T follicular helper cell (primary cell): ENCODE results near the gene FKBP5.
"Not testable (repeated sequence)": the region's sequence is repeated elsewhere in the genome, so short reads cannot be mapped to it uniquely, and the experiment has no call there.

Experiments used
- DNase-seq: peaks from one replicate; pipeline ENCODE4 v3.0.0-alpha.2; 2020; ENCODE audit warnings: low read depth
- total RNA-seq, 2 experiments: gene quantifications; one replicate each; lab custom pipeline; 2026; lab: John Stamatoyannopoulos, UW

FKBP5 gene
- 85.7 to 174 reads per million in 2 experiments for total RNA-seq

DNA sequence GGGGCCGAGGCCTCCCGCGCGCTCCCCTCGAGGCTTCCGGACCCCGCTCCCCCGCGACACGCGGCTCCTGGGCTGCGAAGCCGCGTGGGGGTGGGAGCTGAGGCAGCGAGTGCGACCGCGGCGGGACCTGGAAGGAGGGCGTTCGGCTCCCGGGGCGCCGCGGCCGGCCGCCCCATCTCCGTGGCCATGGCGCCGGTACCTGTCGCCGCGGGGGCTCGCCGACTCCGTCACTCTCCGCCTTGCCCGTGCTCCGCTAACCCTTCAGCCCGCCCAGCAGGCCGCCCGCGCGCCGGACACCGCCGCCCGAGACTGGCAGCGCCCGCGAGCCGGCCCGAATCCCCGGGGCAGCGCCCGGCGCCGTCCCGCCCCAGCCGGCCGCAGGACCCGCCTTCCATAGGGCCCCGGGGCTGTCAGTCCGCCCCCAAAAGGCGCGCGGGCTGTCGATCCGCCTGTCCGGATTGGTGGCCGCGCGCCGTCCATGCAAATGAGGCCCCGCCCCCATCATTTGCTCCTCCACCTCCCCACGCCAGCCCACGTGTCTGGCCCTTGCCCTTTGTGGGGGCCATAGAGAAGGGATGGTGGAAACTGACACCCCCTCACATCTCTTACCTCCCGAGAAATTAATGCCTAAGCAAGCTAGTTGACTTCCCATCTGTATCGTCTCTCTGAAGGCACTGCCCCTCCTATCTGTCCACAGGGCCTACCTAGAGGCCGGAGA lies at the start of gene FKBP5:
Gene FKBP5 (minus strand): TSS at position 311 of the 718 bp plus-strand sequence. CDS start 46,091 bp downstream, outside the sequence.
- peak; percentile 78 for DNase-seq

DNA sequence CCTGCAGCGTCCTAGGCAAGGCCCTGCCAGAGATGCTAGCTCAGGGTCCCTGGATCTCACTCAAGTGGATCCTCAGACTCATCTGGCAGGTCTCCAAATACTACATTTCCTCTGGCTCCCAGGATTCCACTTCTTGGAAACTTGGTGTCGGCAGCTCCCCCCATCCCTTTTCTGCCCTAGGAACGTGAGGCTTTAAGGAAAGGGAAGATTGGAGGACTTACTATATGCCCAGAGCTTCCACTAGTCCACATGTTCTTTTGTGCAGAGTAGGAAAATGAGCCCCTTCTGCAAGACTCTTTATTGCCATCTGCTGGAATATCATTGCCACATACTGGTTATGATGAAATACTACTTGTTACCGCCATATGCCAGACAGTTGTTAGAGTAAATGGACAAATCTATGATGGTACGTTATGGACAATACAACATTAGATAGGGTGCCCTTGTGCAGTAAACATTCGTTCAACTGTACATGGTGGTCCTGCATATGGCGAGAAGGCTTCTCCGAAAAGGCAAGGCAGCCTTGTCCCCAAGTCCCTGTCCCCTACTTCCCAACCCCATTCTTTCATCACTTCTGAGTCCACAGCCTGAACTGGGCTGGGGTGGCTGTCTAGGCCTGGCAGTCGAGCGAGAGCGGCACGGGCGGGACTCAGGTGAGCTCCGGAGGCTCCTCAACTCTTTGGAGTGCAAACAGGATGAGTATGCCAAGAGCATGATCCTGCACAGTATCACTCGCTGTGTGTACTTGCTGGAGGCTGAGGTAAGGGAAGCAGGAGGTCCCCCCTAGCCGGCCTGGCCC lies 48.9 kb upstream of the FKBP5 start:
- no peak for DNase-seq

DNA sequence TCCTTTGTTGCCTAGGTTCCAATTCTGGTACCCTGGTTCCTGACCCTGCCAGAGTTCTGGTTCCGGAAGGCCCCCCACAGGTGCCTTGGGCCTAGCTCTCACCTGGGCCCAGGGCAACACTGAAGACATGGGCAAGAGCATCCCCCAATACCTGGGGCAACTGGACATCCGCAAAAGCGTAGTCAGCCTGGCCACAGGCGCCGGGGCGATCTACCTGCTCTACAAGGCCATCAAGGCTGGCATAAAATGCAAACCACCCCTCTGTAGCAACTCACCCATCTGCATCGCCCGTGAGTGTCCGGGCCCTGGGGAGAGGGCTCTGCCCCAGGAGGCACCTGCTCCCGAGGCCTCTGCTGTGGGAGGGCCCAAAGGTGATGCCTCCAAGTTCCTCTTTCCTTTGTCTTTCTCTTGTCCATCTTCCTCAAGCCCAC lies 48.3 kb upstream of the FKBP5 start, which contains the start of gene ARMC12:
Gene ARMC12 (plus strand): TSS at position 51 of the 431 bp plus-strand sequence. CDS start 77 bp downstream, at position 128.
- DNase-seq, result no peak

DNA sequence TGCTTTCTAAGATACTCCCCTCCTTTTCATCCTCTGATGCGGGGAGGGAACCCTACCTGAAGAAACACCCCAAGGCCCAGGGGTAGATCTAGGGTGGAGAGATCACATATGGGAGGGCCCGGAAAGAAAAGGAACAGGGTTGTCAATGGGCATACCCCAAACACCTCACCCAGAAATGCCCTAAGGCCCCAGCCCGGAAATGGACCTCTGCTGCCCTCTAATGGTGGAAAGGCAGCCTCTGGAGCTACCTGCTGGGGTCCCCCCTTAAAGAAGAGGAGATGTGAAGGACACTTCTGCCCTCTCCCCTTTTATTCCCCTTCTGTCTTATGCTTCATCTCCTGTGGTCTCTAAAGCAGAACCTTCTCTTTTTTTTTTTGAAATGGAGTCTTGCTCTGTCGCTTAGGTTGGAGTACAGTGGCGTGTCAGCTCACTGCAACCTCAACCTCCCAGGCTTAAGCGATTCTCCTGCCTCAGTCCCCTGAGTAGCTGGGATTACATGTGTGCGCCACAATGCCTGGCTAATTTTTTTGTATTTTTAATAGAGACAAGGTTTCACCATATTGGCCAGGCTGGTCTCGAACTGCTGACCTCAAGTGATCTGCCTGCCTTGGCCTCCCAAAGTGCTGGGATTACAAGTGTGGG lies 47.7 kb upstream of the FKBP5 start:
- peak; percentile 76 for DNase-seq

DNA sequence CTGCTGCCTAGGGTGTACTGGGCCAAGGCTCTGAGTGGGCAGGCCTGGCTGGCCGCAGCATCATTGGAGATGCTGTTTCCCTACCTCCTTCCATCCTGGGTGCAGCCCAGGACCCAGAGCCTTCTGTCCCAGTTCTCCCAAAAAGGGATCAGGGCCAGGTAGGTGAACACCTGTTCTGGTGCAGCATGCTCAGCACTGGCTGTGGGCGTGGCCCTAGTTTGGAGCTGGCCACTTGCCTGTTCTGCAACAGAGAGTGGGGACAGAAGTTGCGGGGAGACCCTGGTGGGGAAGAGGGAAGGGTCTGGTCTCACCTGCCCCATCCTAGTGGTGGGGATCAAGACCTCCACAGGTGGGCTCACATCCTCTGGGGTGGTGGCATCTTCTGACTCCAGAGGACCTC lies 46.7 kb upstream of the FKBP5 start:
- no peak for DNase-seq

DNA sequence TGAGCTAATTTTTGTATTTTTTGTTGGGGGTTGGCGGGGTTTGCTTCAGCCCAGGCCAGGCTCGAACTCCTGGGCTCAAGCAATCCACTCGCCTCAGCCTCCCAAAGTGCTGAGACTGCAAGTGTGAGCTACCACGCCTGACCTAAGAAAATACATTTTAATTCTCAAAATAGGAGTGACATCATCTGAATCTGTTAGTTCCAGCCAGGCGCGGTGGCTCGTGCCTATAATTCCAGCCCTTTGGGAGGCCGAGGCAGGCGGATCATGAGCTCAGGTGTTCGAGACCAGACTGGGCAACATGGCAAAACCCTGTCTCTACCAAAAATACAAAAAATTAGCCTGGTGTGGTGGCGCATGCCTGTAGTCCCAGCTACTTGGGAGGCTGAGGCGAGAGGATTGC lies 45.6 kb upstream of the FKBP5 start:
- not testable (repeated sequence) for DNase-seq

DNA sequence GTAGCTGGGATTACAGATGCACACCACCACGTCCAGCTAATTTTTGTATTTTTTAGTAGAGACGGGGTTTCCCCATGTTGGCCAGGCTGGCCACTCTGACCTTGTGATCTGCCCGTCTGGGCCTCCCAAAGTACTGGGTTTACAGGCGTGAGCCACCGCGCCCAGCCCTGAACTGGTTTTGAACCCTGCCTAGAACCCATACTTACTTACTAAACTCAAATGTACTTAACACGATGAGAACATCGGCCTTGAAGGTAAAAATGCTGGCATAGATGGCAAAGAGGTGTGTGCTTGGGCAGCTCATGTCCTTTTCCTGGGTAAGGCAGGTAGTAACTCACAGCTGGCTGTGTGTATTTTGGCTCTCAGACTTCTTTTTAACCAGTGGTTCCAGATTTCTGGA lies 44.9 kb upstream of the FKBP5 start:
- DNase-seq, result no peak

DNA sequence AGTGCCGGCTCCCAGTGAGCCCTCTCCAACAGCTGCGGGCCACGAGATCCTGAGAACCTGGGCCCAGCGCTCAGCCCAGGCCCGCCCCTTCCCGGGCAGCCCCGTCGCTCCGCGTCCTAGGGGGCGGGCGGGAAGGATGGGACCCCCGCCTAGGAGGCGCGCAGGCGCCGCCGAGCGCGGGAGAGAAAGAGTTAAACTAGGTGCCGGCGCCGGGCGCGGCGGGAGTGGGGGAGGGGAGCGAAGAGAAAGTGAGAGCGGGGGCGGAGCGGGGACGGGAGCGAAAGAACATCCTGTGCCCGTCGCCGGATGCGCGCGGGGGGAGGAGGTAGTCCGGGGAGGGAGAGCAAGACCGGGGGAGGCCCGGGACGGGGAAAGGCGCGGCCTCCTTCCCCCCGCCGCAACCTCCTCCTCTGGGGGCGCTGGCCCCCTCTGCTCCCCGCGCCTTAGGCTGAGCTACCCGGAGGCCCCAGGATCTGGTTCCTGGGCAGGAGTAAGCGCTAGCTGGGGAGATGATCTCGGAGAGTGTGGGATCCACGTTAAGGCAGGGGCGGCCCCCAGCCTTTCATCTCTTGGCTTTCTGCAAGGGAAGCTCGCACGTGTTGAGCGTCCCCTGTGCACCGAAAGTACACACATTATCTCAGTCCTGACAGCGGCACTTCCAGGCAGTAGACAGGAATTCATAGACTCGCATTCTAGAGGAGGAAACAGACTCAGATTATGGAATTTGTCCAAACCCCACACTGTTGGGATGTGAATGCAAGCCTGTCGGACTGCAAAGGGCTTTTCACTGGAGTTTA lies 43.2 kb upstream of the FKBP5 start:
- DNase-seq, result peak; percentile 89

DNA sequence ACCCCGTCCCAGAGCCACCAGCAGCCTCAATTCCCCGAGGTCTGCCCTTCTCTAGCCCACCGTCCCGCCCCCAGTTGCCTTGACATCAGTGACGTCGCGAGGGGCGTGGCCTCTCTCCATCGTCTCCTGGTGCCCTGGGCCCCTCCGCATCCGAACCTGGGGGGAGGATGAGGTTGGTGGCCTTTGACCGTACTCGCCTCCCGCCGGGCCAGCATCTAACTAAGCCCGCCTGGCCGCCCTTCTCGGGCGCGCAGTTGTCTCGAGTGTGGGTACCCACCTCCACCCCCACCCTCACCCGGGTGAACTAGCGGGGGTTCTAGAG lies 42.7 kb upstream of the FKBP5 start:
- DNase-seq, result peak; percentile 90

DNA sequence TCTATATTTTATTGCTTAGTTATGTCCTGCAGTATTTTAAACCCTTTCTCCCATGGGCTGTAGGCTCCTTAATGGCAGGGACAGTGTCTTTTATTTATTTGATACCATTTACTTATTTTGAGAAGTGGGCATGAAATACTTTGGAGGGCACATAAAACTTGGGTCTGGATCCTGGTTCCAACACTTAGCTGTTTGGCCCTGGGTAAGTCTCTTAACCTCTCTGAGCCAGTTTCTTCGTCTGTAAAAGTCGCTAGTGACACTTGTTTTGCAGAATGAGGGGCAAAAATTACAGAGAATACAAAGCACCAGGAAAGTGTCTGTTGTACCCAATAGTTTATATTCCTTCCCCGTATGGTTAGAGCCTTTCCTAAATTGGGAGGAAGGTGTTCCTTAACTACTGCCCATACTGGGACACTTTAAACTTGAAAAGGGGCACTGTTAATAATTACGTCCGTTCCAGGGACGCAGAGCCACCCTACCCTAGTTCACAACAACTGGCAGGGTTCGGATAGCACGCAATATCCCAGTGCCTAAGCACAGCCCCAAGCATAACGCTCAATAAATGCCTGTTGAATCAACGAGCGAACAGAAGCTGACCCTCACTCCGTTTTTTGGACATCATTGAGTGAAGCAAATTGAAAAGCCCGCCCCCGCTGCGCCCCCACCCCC lies 42.2 kb upstream of the FKBP5 start:
- DNase-seq, result no peak

DNA sequence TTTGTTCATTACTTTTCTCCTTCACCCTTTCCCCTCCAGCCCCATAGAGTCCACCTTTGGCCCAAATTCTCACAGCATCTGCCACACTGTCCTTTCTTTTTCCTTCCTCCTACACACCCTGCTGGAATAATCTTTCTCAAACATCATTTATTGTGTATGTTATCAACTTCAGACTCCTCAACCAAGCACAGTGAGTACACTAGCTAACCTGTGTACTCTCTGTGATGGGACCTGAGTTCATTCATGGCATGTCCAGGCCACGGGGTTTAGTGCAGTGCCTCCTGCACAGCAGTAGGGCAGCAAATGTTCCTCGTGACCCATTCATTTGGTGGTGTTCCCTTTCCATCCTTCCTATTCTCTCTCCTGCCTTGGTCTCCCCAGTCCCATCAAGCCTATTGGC lies 41.0 kb upstream of the FKBP5 start:
- no peak for DNase-seq

DNA sequence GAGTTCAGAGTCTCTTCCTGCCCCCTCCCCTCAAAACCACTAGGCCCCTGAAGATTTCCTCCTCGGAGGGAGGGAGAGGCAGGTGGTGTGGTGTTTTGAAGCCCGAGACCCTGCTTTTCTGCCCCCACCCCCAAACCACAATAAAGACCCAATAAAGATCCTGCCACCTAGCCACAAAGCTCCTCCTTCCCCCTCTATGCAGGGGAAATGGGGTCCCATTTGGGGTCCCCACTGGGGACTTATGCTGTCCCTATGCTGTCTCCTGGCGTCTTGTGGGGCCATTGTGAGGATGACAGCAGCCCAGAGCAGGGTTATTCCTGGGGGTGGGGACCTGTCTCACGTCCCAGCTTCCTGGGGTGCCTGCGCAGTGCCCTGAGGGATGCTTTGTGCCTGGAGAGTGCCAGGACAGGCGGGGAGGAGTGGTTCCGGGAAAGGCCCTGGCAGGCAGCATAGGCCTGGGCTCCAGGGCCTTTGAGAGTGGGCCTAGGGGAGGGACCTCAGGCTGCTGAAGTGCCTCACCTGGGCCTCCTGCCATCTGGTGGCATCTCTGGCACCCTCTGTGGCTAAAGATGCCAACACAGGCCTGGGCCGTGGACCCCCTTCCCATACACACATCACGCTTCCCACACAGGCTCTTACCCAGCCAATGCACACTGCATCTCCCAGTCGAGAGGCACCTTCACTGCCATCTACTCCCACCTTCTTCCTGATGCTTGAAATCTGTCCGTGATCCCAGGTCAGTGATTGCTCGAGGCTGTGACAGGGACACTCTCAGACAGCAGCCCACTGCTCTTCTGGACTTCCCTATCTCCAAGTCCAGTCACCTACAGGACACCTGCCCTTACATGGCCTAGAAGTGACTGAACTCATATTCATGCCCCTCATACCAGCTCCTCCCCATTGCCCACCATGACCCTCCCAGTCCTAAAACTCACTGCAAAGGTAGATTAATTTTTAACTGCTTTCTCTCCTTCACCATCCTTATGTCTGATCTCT lies 40.3 kb upstream of the FKBP5 start:
- no peak for DNase-seq

DNA sequence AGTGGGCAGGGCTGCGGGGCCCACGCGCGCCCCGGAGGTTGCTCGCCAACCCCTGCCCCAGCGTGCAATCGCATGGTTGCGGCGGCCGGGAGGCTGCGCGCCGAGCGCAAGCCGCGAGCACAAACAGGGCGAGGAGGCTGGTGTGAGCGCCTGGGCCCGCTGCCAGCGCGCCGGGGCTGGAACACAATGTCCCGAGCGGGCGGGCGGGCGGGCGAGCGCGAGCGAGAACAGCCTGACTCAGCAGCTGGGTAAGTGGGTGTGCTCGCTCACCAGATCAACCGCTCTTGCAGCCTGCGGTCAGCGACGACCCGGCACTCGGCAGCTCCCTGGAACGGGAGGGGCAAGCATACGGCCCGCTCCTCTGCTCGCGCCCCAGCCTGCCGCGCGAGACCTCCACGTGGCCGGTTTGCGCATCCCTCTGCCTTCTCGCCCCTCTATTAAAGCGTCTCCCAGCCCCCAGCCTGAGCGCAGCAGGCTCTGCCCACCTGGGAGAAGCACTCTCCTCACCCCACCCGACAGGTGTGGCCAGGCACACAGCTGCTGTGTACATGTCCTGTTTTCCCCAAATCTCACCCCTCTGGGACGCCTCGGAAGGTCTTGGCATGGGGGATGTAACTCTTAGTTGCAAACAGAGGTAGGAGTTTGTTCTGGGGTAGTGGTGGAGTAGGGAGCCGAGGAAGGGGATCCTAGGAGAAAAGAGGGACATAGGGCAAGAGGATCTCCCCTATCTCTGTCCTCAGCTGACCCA lies 39.4 kb upstream of the FKBP5 start:
- DNase-seq, result peak; percentile 78

DNA sequence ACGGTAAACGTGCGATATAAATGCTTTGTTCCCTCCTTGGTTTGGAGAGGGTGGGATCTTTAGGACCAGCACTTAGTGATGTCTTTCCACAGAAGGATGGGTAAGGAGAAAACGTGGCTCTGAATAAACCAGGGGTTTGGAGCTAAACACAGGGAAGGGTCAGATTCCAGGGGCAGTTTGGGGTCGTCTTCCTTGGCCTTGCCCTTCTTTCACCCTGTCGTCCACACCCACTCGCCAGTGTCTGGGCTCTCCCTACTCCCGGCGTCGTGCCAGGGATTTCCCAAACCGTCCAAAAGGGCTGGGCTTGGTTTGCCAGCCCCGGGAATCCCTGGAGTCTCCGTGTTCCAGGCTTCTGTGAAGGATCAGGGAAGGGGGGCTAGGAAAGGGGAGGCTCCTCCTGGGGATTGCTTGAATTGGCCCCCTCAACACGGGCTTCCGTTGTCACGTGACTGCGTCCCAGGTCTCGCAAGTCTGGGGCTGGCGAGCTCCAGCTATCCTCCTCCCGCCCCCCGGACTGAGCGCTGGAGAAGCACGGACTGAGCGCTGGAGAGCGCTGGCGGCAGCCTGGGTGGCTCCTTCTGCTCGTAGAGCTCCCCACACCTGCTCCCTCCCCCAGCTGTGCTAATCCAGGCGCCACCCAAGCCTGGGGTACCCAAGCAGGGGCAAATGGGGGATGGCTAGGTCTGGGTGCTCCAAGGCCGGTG lies 38.7 kb upstream of the FKBP5 start:
- no peak for DNase-seq

DNA sequence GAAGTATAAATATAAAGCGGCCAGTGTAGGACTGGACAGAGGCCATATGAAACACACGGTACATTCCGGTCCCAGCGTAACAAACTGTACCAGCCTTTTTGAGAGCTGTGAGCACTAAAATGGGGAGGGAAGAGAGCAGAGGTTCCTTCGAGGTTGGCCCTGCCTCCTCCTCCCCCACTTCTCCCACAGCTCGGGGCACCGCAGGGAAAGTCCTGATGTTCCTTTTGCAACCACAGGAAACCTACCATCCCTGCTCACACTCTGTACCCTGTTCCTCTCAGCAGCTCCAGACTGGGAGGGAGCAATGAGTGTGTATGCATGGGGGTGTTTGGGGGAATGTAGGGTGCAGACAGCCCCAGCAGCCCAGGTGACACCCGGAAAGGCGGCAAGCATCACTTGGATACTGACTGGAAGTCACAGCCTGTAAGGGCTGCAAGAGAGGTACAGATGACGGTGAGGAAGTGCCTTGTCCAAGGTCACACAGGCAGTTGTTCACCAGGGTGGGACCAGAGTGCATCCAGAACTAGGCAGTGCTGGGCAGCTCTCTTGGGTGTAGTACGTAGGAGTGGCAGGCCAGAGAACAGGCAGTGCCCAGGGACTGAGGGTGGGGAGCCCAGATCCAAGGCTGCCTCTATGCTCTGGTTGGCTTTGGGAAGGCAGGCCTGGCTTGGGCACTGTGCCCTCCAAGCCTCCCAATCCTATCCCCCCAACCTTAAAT lies 37.2 kb upstream of the FKBP5 start:
- no peak for DNase-seq

DNA sequence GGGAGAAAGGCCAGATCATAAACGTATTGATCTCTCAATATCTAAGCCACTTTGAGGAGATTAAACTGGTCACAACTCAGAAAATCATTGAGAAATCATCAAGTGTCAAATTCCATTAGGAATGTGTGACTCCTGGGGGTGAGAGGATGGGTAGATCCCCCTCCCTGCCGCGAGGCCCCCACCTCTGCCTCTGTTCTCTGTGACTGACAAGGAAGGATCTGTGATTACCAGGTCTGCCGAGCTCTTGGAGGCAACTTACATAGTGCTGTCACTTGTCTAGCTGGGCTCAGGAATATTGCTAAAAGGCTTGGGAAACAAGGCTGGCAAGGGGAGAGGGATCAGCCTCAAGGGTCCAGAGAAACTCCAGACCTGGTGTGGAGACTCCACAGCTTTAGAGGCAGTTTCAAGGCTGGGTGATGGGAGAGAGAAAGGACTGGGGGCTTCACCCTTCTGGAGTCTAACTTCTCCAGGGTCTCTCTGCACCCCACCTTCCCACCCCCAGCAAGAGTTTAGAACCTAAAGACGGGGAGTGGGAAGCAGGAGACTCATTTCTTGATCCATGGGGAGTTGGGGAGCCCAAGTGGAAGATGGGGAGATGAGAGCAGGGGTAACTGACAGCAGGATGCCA lies 36.5 kb upstream of the FKBP5 start:
- DNase-seq, result no peak

DNA sequence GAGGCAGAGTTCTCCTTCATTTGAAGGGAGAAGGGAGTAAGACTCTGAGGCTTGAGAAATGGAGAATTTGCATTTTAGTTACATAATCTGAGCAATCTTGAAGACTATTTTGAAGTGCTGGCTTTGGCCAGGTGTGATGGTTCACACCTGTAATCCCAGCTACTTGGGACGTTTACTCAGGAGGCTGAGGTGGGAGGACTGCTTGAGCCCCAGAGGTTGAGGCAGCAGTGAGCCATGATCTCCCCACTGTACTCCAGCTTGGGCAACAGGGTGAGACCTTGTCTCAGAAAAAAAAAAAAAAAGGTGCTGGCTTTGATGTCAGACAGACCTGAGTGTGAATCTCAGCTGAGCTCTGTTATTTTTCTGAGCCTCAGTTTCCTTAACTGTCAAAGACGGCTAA lies 35.8 kb upstream of the FKBP5 start:
- DNase-seq, result no peak

DNA sequence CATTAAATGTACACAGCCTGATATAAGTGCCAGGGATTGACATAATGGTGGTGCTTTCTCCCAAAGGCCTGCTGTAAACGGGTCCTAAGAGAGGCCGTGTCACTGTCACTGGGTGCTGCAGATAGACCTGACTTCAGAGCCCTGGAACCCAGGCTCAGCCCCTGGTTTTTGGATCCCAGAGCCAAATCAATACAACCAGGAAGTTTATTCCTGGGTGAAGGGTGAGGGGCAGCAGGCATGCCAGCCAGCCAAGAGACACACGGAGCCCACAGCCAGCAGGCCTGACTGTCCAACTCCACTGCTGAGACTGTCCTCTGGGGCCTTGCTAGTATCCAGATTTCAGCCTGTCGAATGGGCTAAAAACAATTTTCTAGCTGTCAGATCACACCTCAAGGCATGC lies 35.3 kb upstream of the FKBP5 start:
- DNase-seq, result no peak
